Kidney (tissue), 14 donors: ENCODE measurements around the gene NCKAP5. TPM values are rescaled to one million over a fixed set of nuclear protein-coding genes. Genes with fewer than 3 reads are reported as not detected.
A peak's percentile ranks its signal among the peaks of the same experiment; 100 is the strongest.

ENCODE experiments used
- DNase-seq, 5 donors: peaks; one replicate each; pipeline ENCODE4 v3.0.0-alpha.2; 2013 to 2020
- FAIRE-seq: peaks from 2 replicates; lab custom pipeline; 2012; peaks lifted over from hg19 to GRCh38; lab: Jason Lieb, UNC
- H3K27ac ChIP-seq, 2 donors: one replicate each; pipeline ENCODE4 v1.7.0; 2013; ENCODE audit warnings: low read depth in 2 of 2, low read length in 2 of 2, inconsistent platforms in 1 of 2
- H3K27me3 ChIP-seq: one replicate; pipeline ENCODE4 v1.7.1; 2013; ENCODE audit warnings: low read length, inconsistent platforms; ENCODE audit not compliant: control insufficient read depth, insufficient read depth
- H3K36me3 ChIP-seq, 3 donors: one replicate each; pipeline versions ENCODE4 v1.7.0 to v1.7.1; 2013; ENCODE audit warnings: low read length in 3 of 3, control low read depth in 1 of 3, inconsistent platforms in 1 of 3; ENCODE audit not compliant: insufficient read depth in 3 of 3, control insufficient read depth in 2 of 3
- H3K4me1 ChIP-seq, 3 donors: one replicate each; pipeline versions ENCODE4 v1.7.0 to v1.7.1; 2013; ENCODE audit warnings: low read length in 3 of 3, inconsistent platforms in 1 of 3, low read depth in 1 of 3; ENCODE audit not compliant: control insufficient read depth in 2 of 3, insufficient read depth in 2 of 3
- H3K4me3 ChIP-seq, 3 donors: one replicate each; pipeline versions ENCODE4 v1.7.0 to v1.8.1; 2013; ENCODE audit warnings: low read length in 3 of 3, control low read depth in 1 of 3, inconsistent platforms in 1 of 3
- H3K9ac ChIP-seq, 3 donors: one replicate each; pipeline versions ENCODE4 v1.7.0 to v1.7.1; 2013; ENCODE audit warnings: low read length in 3 of 3, control low read depth in 1 of 3, inconsistent platforms in 1 of 3
- H3K9me3 ChIP-seq, 3 donors: one replicate each; pipeline versions ENCODE4 v1.7.0 to v1.7.1; 2013; ENCODE audit warnings: low read length in 3 of 3, control low read depth in 1 of 3, inconsistent platforms in 1 of 3; ENCODE audit not compliant: control insufficient read depth in 2 of 3, insufficient read depth in 1 of 3
- intact Hi-C: fragments of 100-400 bp; cut with DNase I; formaldehyde crosslinking; loops from one replicate; pipeline ENCODE4 v1.11.1; 2022
- polyA plus RNA-seq: library from polyadenylated mRNA; stranded (reverse); fragments of 350-450 nt; fragmentation: Illumina TruSeq; extraction: RNeasy Lipid Tissue Mini Kit (QIAGEN cat#74804); gene quantifications from one replicate; pipeline ENCODE4 v1.2.3, GENCODE V29; 2014; ENCODE audit warnings: low read depth, low replicate concordance; ENCODE audit not compliant: insufficient read depth
- total RNA-seq: library from RNA; stranded (reverse); fragmentation: NEBNext Ultra II Directional; extraction: Animal tissue kit (Norgen Biotek cat#: 25700); gene quantifications from one replicate; pipeline ENCODE4 v1.2.1, GENCODE V29; 2021
- TF ChIP-seq, protein P1 (sequence below): IDR thresholded peaks from 3 replicates; pipeline ENCODE4 v1.5.1; 2012; ENCODE audit warnings: mild to moderate bottlenecking, moderate library complexity, borderline replicate concordance; ENCODE audit not compliant: insufficient read depth; ENCODE audit errors: extremely low read depth
- donor health status: control.
- donor health status: control.
- donor health status: control.
- donor health status: control.
- donor health status: control.
- donor health status: DM: yes; HTN: yes; CAD: no.
- donor health status: Normal renal cell carcinoma (clear cell type).

Gene NCKAP5
- total and polyA plus RNA-seq, 2 donors from 2014 or later = 1.8 to 2.9 TPM

DNA sequence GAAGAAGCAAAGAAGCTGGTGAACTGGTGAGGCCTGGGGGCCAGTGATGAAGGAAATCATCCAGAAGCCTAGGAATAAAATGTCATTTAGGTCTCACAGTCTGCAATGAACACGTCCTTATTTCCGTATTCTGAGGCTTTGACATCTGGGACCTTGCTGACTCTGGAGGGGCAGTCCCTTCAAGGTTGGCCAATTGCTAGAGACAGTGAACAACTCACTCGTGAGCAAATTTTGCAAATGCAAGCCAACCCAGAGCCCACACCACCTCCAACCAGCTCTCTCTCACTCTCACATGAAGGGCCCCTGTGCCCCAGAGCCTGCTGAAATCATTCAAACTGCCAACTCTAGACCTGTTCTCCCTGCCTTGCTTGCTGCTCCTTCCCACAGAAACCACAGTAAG is 619.2 kb downstream of the NCKAP5 start:
- TF ChIP-seq, protein P1, sequence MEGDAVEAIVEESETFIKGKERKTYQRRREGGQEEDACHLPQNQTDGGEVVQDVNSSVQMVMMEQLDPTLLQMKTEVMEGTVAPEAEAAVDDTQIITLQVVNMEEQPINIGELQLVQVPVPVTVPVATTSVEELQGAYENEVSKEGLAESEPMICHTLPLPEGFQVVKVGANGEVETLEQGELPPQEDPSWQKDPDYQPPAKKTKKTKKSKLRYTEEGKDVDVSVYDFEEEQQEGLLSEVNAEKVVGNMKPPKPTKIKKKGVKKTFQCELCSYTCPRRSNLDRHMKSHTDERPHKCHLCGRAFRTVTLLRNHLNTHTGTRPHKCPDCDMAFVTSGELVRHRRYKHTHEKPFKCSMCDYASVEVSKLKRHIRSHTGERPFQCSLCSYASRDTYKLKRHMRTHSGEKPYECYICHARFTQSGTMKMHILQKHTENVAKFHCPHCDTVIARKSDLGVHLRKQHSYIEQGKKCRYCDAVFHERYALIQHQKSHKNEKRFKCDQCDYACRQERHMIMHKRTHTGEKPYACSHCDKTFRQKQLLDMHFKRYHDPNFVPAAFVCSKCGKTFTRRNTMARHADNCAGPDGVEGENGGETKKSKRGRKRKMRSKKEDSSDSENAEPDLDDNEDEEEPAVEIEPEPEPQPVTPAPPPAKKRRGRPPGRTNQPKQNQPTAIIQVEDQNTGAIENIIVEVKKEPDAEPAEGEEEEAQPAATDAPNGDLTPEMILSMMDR = no peak
- Histone ChIP-seq H3K27me3 (no peaks in the 10 kb centered on the region), H3K4me3 (no peak overlapping the region), H3K36me3 (no peaks in the 10 kb centered on the region), H3K27ac (no peak overlapping the region), H3K4me1 (no peaks in the 10 kb centered on the region), H3K9me3 (no peaks in the 10 kb centered on the region), H3K9ac (no peak overlapping the region)
- intact Hi-C loops = no loop called here
- DNase-seq (no peak), FAIRE-seq (no peak)

DNA sequence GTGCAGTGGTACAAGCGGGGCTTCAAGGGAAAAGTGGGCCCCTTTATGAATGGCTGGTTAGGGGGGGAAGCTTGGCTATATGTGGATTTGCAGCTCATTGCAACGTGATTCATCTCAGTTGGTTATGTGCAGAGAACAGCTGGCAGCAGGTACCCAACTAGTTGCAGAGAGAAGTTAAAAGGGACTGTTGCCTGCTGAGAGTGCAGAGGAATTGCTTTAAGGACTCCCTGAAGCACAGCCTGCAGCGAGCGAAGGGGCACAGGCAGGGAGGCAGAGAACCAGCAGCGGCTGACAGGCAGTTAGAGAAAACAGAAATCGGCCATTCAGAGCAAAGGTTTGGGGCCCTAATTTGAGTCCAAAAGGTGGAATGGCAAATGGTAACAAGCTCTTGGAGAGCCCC is 620.1 kb downstream of the NCKAP5 start:
- FAIRE-seq = no peak
- no peak for DNase-seq
- no peaks in the 10 kb centered on the region for H3K9me3 ChIP-seq

DNA sequence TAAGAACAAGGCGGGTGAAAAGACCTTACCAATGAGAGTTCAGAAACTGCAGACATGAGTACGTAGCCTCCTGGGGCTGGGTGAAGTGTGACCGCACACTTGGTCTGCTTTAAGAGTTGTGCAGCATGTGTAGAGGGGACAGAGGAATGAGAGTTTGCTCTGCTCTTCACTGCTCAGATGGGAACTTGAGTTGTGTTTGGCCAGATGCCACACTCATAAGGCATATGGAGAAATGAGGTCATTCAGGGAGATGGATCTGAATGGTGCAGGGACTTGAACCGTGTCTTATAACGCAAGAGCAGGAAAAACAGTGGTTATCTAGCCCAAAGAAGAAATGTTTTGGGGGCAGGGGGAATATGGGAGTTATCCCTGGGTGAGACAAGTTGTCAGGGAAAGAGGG is 624.4 kb downstream of the NCKAP5 start:
- H3K9me3 ChIP-seq = no peaks in the 10 kb centered on the region
- no peaks in the 10 kb centered on the region for H3K36me3 ChIP-seq
- H3K27ac ChIP-seq = no peak overlapping the region
- intact Hi-C loops = no loop called here
- no peaks in the 10 kb centered on the region for H3K27me3 ChIP-seq
- no peaks in the 10 kb centered on the region for H3K4me1 ChIP-seq
- no peak overlapping the region for H3K9ac ChIP-seq
- DNase-seq (peak in 1 of 5 donors; percentile 40), FAIRE-seq (no peak)
- H3K4me3 ChIP-seq = no peak overlapping the region
- TF ChIP-seq, protein P1 = no peak

More for the DNA sequence above, 620.1 kb downstream of the NCKAP5 start:
- H3K27me3 ChIP-seq = no peaks in the 10 kb centered on the region
- H3K9ac ChIP-seq = no peak overlapping the region
- TF ChIP-seq, protein P1 = no peak
- H3K27ac ChIP-seq = no peak overlapping the region
- intact Hi-C loops = no loop called here
- H3K4me1 ChIP-seq = no peaks in the 10 kb centered on the region
- H3K36me3 ChIP-seq = no peaks in the 10 kb centered on the region
- no peak overlapping the region for H3K4me3 ChIP-seq
